ENCODE results near the gene PRR11. TPM values are rescaled to one million over a fixed set of nuclear protein-coding genes. Genes with fewer than 3 reads are reported as not detected.

The PRR11 gene
- total RNA-seq, 4 donors from 2014 or later, result 1.3 to 4.8 (median 2.1) TPM

- no peak for TF ChIP-seq CTCF (IDR thresholded peaks at IDR 0.05; ENCODE audit: low read depth)
Observed at GRCh38 chr17:59139939-59140338, 15.6 kb upstream of the PRR11 start.

- no peak for TF ChIP-seq CTCF (IDR thresholded peaks at IDR 0.05; ENCODE audit: low read depth)
Observed at GRCh38 chr17:59141860-59142259, 13.7 kb upstream of the PRR11 start.

- TF ChIP-seq CTCF (IDR thresholded peaks at IDR 0.05; ENCODE audit: low read depth), result no peak
Observed at GRCh38 chr17:59145571-59146096, 9.9 kb upstream of the PRR11 start.

- no peak for TF ChIP-seq CTCF (IDR thresholded peaks at IDR 0.05; ENCODE audit: low read depth)
Observed at GRCh38 chr17:59149051-59149450, 6.5 kb upstream of the PRR11 start.

- TF ChIP-seq CTCF (IDR thresholded peaks at IDR 0.05; ENCODE audit: low read depth), result no peak
Observed at GRCh38 chr17:59149841-59150511, 5.6 kb upstream of the PRR11 start.

GRCh38 chr17:59151006-59151405 is 4.5 kb upstream of the PRR11 start:
- no peak for TF ChIP-seq CTCF (IDR thresholded peaks at IDR 0.05; ENCODE audit: low read depth)

GRCh38 chr17:59151591-59151990 is 4.0 kb upstream of the PRR11 start:
- no peak for TF ChIP-seq CTCF (IDR thresholded peaks at IDR 0.05; ENCODE audit: low read depth)

Data from subcutaneous adipose tissue (tissue), 4 donors.